Thyroid gland (tissue), 4 donors: ENCODE results near the gene PTPRN2.

Experiments
- CTCF ChIP-seq, 6 experiments: fragments of 200-600 bp in 3 of 6; fragments of 450-650 bp in 3 of 6; sonication (generic) in 3 of 6; IDR thresholded peaks; one replicate each; pipeline ENCODE4 v1.5.1; 2016 to 2019; ENCODE audit warnings: antibody characterized with exemption in 6 of 6, mild to moderate bottlenecking in 2 of 6, inconsistent platforms in 1 of 6, moderate library complexity in 1 of 6
- POLR2A ChIP-seq, 2 donors: fragments of 450-650 bp; IDR thresholded peaks; one replicate each; pipeline ENCODE4 v1.6.1; 2017; ENCODE audit warnings: antibody characterized with exemption in 2 of 2, mild to moderate bottlenecking in 2 of 2, moderate library complexity in 1 of 2

GRCh38 chr7:157786375-157787274 lies 801.0 kb downstream of the PTPRN2 start:
- TF ChIP-seq CTCF (IDR thresholded peaks at IDR 0.05) (no peak), POLR2A (IDR thresholded peaks at IDR 0.05) (no peak)
